GM23338 (cell line): Measurements from ENCODE around the gene FBLN5. TPM values are rescaled to one million over a fixed set of nuclear protein-coding genes. Genes with fewer than 3 reads are reported as not detected.

Experiments
- ATAC-seq: fragments of 200-7000 bp; cut with Tn5 transposase; 3 replicates; pipeline ENCODE4 v1.9.1; 2020
- DNase-seq: peaks from one replicate; pipeline ENCODE4 v3.0.0-alpha.2; 2015; ENCODE audit warnings: low spot score
- H2AFZ ChIP-seq: fragments of 200-600 bp; sonication (generic); 2 replicates; pipeline ENCODE4 v1.8.0; 2016; ENCODE audit warnings: antibody characterized with exemption, mild to moderate bottlenecking, moderate library complexity
- H3F3A ChIP-seq: fragments of 200-600 bp; sonication (generic); replicated peaks from 2 replicates; pipeline ENCODE4 v1.8.0; 2017; ENCODE audit warnings: antibody characterized with exemption, mixed run types, low read depth
- H3K27ac ChIP-seq: fragments of 200-600 bp; sonication (generic); 2 replicates; pipeline ENCODE4 v1.6.1; 2016; ENCODE audit warnings: low read depth
- H3K27me3 ChIP-seq: fragments of 200-600 bp; sonication (generic); 2 replicates; pipeline ENCODE4 v1.8.0; 2016; ENCODE audit warnings: mild to moderate bottlenecking, mixed run types, moderate library complexity; ENCODE audit not compliant: insufficient read depth
- H3K36me3 ChIP-seq: fragments of 200-600 bp; sonication (generic); 2 replicates; pipeline ENCODE4 v1.8.0; 2016; ENCODE audit warnings: mild to moderate bottlenecking; ENCODE audit not compliant: insufficient read depth
- H3K4me1 ChIP-seq: fragments of 200-600 bp; sonication (generic); 2 replicates; pipeline ENCODE4 v1.8.0; 2016; ENCODE audit warnings: mild to moderate bottlenecking, moderate library complexity; ENCODE audit not compliant: insufficient read depth
- H3K4me2 ChIP-seq: fragments of 200-600 bp; sonication (generic); 2 replicates; pipeline ENCODE4 v1.7.1; 2017; ENCODE audit warnings: mixed run types
- H3K4me3 ChIP-seq: fragments of 200-600 bp; sonication (generic); 2 replicates; pipeline ENCODE4 v1.6.1; 2016; ENCODE audit warnings: mixed run types
- H3K79me2 ChIP-seq: fragments of 200-600 bp; sonication (generic); replicated peaks from 2 replicates; pipeline ENCODE4 v1.8.0; 2017; ENCODE audit warnings: mild to moderate bottlenecking; ENCODE audit not compliant: insufficient read depth
- H3K9me2 ChIP-seq: fragments of 200-600 bp; sonication (generic); 2 replicates; pipeline ENCODE4 v1.8.0; 2017; ENCODE audit not compliant: insufficient read depth
- H4K20me1 ChIP-seq: fragments of 200-600 bp; sonication (generic); replicated peaks from 2 replicates; pipeline ENCODE4 v1.8.0; 2017; ENCODE audit warnings: mild to moderate bottlenecking; ENCODE audit not compliant: insufficient read depth
- H3K27ac Mint-ChIP-seq: 2 replicates; pipeline ENCODE4 v1.8.0; 2020; ENCODE audit warnings: inconsistent platforms, mild to moderate bottlenecking, moderate library complexity, mixed read lengths
- H3K27me3 Mint-ChIP-seq: 3 replicates; pipeline ENCODE4 v1.8.0; 2022; ENCODE audit warnings: low read depth, mild to moderate bottlenecking, moderate library complexity, mixed read lengths, inconsistent platforms; ENCODE audit not compliant: insufficient read depth, poor library complexity
- H3K36me3 Mint-ChIP-seq: 3 replicates; pipeline ENCODE4 v1.8.0; 2021; ENCODE audit warnings: low read depth, mild to moderate bottlenecking, inconsistent platforms, moderate library complexity, mixed read lengths
- H3K4me1 Mint-ChIP-seq: 3 replicates; pipeline ENCODE4 v1.8.0; 2020; ENCODE audit warnings: mild to moderate bottlenecking, inconsistent platforms, mixed read lengths
- H3K4me3 Mint-ChIP-seq: 3 replicates; pipeline ENCODE4 v1.8.0; 2021; ENCODE audit warnings: moderate library complexity, mild to moderate bottlenecking, inconsistent platforms, mixed read lengths
- H3K9me3 Mint-ChIP-seq: 3 replicates; pipeline ENCODE4 v1.8.0; 2020; ENCODE audit warnings: moderate library complexity, mild to moderate bottlenecking, inconsistent platforms, mixed read lengths
- CREB1 ChIP-seq: fragments of 250-450 bp; sonication (Bioruptor Pico); IDR thresholded peaks from 2 replicates; pipeline ENCODE4 v1.5.0; 2020; ENCODE audit warnings: low read depth, mild to moderate bottlenecking, moderate library complexity
- EZH2 ChIP-seq: fragments of 200-600 bp; sonication (generic); IDR thresholded peaks from one replicate; pipeline ENCODE4 v1.8.0; 2017; ENCODE audit warnings: antibody characterized with exemption, mild to moderate bottlenecking, low read depth; ENCODE audit not compliant: unreplicated experiment
- EZH2phosphoT487 ChIP-seq: fragments of 200-600 bp; sonication (generic); IDR thresholded peaks from one replicate; pipeline ENCODE4 v1.8.1; 2018; ENCODE audit warnings: antibody characterized with exemption; ENCODE audit not compliant: unreplicated experiment
- JUNB ChIP-seq: IDR thresholded peaks from one replicate; pipeline ENCODE4 v1.6.1; 2016; ENCODE audit warnings: antibody characterized with exemption; ENCODE audit not compliant: unreplicated experiment
- NANOG ChIP-seq: IDR thresholded peaks from 2 replicates; pipeline ENCODE4 v1.6.1; 2016; ENCODE audit warnings: antibody characterized with exemption, borderline replicate concordance
- POLR2AphosphoS5 ChIP-seq: IDR thresholded peaks from 2 replicates; pipeline ENCODE4 v1.6.1; 2016; ENCODE audit warnings: antibody characterized with exemption, low read depth
- STAT1 ChIP-seq: IDR thresholded peaks from one replicate; pipeline ENCODE4 v1.6.1; 2016; ENCODE audit warnings: antibody characterized with exemption; ENCODE audit not compliant: unreplicated experiment
- ZNF114 ChIP-seq: fragments of 250-450 bp; sonication (Bioruptor Pico); IDR thresholded peaks from 2 replicates; pipeline ENCODE4 v1.5.0; 2020; ENCODE audit warnings: mild to moderate bottlenecking, moderate library complexity
- ZNF331 ChIP-seq: fragments of 250-450 bp; sonication (Bioruptor Pico); IDR thresholded peaks from 2 replicates; pipeline ENCODE4 v1.5.0; 2020; ENCODE audit warnings: low read depth, mild to moderate bottlenecking, moderate library complexity
- polyA plus RNA-seq: library from polyadenylated mRNA; unstranded; fragments of >200 nt; fragmentation: Nextera tagmentation; extraction: Ambion mirVana; gene quantifications from 2 replicates; pipeline ENCODE4 v1.2.1, GENCODE V29; 2016
- total RNA-seq: library from RNA; depleted of rRNA; stranded (reverse); fragments of >200 nt; shearing (Covaris generic); gene quantifications from 2 replicates; pipeline ENCODE4 v1.2.3, GENCODE V29; 2014
- TF ChIP-seq, protein P1 (sequence below): IDR thresholded peaks from 2 replicates; pipeline ENCODE4 v1.6.1; 2016; ENCODE audit warnings: antibody characterized with exemption
- TF ChIP-seq, protein P2 (sequence below): IDR thresholded peaks from one replicate; pipeline ENCODE4 v1.6.1; 2018; ENCODE audit warnings: antibody characterized with exemption; ENCODE audit not compliant: unreplicated experiment
- TF ChIP-seq, protein P3 (sequence below): fragments of 250-450 bp; sonication (Bioruptor Pico); IDR thresholded peaks from 2 replicates; pipeline ENCODE4 v1.5.0; 2020; ENCODE audit warnings: mild to moderate bottlenecking, moderate library complexity
- TF ChIP-seq, protein P4 (sequence below), 2 experiments: fragments of 200-600 bp in 1 of 2; sonication (generic) in 1 of 2; conservative IDR thresholded peaks; 2 replicates each; pipeline versions ENCODE4 v1.5.1 to v1.6.1; 2016 to 2017; ENCODE audit warnings: antibody characterized with exemption in 2 of 2, low read depth in 2 of 2, mild to moderate bottlenecking in 2 of 2, moderate library complexity in 1 of 2

Gene FBLN5
- total and polyA plus RNA-seq, 2 experiments from 2014 or later: 4.3 to 4.9 TPM

DNA sequence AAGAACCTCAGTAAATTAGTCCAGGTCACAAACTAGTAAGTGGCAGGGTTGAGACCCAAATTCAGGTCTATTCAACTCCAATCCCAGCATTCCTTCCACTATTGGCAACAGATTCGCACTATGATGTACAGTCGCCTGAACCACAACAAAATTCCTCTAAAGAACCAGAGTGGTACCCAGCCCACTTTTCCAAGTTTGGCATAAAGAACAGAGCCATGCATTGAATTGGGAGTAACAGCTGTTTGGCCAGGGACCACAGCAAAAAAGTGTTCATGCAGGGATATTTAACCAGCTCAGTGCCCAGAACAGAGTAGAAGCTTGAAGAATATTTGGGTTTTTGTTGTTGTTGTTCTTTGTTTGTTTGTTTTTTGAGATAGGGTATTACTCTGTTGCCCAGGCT lies 89.9 kb downstream of the FBLN5 start:
- TF ChIP-seq, protein P1, sequence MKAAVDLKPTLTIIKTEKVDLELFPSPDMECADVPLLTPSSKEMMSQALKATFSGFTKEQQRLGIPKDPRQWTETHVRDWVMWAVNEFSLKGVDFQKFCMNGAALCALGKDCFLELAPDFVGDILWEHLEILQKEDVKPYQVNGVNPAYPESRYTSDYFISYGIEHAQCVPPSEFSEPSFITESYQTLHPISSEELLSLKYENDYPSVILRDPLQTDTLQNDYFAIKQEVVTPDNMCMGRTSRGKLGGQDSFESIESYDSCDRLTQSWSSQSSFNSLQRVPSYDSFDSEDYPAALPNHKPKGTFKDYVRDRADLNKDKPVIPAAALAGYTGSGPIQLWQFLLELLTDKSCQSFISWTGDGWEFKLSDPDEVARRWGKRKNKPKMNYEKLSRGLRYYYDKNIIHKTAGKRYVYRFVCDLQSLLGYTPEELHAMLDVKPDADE: no peak
- TF ChIP-seq ZNF114 (CRISPR knock-in tag) (no peak), NANOG (no peak), POLR2AphosphoS5 (no peak), ZNF331 (CRISPR knock-in tag) (no peak), JUNB (no peak), EZH2phosphoT487 (no peak), STAT1 (no peak), CREB1 (CRISPR knock-in tag) (no peak), EZH2 (no peak)
- TF ChIP-seq, protein P2, sequence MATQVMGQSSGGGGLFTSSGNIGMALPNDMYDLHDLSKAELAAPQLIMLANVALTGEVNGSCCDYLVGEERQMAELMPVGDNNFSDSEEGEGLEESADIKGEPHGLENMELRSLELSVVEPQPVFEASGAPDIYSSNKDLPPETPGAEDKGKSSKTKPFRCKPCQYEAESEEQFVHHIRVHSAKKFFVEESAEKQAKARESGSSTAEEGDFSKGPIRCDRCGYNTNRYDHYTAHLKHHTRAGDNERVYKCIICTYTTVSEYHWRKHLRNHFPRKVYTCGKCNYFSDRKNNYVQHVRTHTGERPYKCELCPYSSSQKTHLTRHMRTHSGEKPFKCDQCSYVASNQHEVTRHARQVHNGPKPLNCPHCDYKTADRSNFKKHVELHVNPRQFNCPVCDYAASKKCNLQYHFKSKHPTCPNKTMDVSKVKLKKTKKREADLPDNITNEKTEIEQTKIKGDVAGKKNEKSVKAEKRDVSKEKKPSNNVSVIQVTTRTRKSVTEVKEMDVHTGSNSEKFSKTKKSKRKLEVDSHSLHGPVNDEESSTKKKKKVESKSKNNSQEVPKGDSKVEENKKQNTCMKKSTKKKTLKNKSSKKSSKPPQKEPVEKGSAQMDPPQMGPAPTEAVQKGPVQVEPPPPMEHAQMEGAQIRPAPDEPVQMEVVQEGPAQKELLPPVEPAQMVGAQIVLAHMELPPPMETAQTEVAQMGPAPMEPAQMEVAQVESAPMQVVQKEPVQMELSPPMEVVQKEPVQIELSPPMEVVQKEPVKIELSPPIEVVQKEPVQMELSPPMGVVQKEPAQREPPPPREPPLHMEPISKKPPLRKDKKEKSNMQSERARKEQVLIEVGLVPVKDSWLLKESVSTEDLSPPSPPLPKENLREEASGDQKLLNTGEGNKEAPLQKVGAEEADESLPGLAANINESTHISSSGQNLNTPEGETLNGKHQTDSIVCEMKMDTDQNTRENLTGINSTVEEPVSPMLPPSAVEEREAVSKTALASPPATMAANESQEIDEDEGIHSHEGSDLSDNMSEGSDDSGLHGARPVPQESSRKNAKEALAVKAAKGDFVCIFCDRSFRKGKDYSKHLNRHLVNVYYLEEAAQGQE: no peak
- TF ChIP-seq, protein P3, sequence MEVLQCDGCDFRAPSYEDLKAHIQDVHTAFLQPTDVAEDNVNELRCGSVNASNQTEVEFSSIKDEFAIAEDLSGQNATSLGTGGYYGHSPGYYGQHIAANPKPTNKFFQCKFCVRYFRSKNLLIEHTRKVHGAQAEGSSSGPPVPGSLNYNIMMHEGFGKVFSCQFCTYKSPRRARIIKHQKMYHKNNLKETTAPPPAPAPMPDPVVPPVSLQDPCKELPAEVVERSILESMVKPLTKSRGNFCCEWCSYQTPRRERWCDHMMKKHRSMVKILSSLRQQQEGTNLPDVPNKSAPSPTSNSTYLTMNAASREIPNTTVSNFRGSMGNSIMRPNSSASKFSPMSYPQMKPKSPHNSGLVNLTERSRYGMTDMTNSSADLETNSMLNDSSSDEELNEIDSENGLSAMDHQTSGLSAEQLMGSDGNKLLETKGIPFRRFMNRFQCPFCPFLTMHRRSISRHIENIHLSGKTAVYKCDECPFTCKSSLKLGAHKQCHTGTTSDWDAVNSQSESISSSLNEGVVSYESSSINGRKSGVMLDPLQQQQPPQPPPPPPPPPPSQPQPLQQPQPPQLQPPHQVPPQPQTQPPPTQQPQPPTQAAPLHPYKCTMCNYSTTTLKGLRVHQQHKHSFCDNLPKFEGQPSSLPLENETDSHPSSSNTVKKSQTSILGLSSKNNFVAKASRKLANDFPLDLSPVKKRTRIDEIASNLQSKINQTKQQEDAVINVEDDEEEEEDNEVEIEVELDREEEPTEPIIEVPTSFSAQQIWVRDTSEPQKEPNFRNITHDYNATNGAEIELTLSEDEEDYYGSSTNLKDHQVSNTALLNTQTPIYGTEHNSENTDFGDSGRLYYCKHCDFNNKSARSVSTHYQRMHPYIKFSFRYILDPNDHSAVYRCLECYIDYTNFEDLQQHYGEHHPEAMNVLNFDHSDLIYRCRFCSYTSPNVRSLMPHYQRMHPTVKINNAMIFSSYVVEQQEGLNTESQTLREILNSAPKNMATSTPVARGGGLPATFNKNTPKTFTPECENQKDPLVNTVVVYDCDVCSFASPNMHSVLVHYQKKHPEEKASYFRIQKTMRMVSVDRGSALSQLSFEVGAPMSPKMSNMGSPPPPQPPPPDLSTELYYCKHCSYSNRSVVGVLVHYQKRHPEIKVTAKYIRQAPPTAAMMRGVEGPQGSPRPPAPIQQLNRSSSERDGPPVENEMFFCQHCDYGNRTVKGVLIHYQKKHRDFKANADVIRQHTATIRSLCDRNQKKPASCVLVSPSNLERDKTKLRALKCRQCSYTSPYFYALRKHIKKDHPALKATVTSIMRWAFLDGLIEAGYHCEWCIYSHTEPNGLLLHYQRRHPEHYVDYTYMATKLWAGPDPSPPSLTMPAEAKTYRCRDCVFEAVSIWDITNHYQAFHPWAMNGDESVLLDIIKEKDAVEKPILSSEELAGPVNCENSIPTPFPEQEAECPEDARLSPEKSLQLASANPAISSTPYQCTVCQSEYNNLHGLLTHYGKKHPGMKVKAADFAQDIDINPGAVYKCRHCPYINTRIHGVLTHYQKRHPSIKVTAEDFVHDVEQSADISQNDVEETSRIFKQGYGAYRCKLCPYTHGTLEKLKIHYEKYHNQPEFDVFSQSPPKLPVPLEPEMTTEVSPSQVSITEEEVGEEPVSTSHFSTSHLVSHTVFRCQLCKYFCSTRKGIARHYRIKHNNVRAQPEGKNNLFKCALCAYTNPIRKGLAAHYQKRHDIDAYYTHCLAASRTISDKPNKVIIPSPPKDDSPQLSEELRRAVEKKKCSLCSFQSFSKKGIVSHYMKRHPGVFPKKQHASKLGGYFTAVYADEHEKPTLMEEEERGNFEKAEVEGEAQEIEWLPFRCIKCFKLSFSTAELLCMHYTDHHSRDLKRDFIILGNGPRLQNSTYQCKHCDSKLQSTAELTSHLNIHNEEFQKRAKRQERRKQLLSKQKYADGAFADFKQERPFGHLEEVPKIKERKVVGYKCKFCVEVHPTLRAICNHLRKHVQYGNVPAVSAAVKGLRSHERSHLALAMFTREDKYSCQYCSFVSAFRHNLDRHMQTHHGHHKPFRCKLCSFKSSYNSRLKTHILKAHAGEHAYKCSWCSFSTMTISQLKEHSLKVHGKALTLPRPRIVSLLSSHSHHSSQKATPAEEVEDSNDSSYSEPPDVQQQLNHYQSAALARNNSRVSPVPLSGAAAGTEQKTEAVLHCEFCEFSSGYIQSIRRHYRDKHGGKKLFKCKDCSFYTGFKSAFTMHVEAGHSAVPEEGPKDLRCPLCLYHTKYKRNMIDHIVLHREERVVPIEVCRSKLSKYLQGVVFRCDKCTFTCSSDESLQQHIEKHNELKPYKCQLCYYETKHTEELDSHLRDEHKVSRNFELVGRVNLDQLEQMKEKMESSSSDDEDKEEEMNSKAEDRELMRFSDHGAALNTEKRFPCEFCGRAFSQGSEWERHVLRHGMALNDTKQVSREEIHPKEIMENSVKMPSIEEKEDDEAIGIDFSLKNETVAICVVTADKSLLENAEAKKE (CRISPR knock-in tag): no peak
- TF ChIP-seq, protein P4, sequence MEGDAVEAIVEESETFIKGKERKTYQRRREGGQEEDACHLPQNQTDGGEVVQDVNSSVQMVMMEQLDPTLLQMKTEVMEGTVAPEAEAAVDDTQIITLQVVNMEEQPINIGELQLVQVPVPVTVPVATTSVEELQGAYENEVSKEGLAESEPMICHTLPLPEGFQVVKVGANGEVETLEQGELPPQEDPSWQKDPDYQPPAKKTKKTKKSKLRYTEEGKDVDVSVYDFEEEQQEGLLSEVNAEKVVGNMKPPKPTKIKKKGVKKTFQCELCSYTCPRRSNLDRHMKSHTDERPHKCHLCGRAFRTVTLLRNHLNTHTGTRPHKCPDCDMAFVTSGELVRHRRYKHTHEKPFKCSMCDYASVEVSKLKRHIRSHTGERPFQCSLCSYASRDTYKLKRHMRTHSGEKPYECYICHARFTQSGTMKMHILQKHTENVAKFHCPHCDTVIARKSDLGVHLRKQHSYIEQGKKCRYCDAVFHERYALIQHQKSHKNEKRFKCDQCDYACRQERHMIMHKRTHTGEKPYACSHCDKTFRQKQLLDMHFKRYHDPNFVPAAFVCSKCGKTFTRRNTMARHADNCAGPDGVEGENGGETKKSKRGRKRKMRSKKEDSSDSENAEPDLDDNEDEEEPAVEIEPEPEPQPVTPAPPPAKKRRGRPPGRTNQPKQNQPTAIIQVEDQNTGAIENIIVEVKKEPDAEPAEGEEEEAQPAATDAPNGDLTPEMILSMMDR (conservative IDR thresholded peaks at IDR 0.05; ENCODE audit: low read depth in 2 of 2): no peak
- no peak for ATAC-seq

More for the DNA sequence above, 89.9 kb downstream of the FBLN5 start:
- Histone ChIP-seq H3K27me3 (no peaks in the 10 kb centered on the region), H3K27ac (no peak overlapping the region), H3K9me2 (peaks cover 3% of the 10 kb centered on the region; the same call in 1 of the 2 replicates), H2AFZ (no peak overlapping the region), H3F3A (no peaks in the 10 kb centered on the region), H3K4me1 (peaks cover 11% of the 10 kb centered on the region), H3K4me3 (no peak overlapping the region), H3K36me3 (no peaks in the 10 kb centered on the region), H3K4me2 (no peak overlapping the region), H3K79me2 (no peaks in the 10 kb centered on the region), H4K20me1 (no peaks in the 10 kb centered on the region)
- no peak for DNase-seq
- Mint-ChIP-seq H3K27ac (no peak overlapping the region), H3K4me3 (no peak overlapping the region), H3K27me3 (peaks cover 3% of the 10 kb centered on the region), H3K36me3 (no peaks in the 10 kb centered on the region), H3K9me3 (no peaks in the 10 kb centered on the region), H3K4me1 (peaks cover 20% of the 10 kb centered on the region)
